Measurements from ENCODE around the gene JUP. TPM values are rescaled to one million over a fixed set of nuclear protein-coding genes. Genes with fewer than 3 reads are reported as not detected.

JUP gene
- total and polyA plus RNA-seq, 10 of the 15 experiments (the other 5 are each of a cell fraction or from before 2014, with no cell fraction given), result 1.5 to 36.3 (median 11.6) TPM

DNA sequence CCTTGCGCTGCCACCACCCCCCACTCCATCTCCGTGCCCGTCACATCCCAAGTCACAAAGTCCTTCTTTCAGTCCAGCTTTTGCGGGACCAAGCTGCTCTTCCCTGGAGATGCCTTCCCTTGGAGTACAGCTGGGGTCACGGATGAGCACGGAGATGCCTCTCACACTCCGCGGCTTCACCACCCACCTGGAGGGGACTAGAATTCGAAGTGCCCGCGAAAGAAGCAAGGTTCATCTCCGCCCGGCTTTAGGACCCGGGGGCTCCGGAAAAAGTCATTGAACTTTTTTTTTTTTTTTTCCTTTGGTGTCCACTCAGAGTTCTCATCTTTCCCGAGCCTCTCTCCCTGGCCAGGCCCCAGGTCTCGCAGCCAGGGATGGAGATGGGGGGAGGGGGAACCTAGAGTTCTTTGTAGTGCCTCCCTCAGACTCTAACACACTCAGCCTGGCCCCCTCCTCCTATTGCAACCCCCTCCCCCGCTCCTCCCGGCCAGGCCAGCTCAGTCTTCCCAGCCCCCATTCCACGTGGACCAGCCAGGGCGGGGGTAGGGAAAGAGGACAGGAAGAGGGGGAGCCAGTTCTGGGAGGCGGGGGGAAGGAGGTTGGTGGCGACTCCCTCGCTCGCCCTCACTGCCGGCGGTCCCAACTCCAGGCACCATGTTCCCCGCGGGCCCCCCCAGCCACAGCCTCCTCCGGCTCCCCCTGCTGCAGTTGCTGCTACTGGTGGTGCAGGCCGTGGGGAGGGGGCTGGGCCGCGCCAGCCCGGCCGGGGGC, 26.1 kb upstream of the JUP start, which contains the start of gene FKBP10:
Gene FKBP10 (plus strand): TSS at position 624 of the 771 bp plus-strand sequence. CDS start 31 bp downstream, at position 655.
- no peaks in the 10 kb centered on the region for H3K9me3 ChIP-seq (replicated peaks; ENCODE audit: control insufficient read depth, insufficient read depth, low read length)
- H3K4me2 ChIP-seq (ENCODE audit: control insufficient read depth, insufficient read depth), result peak within 1 kb of the TSS; percentile 95
- no peaks in the 10 kb centered on the region for H3K36me3 ChIP-seq (ENCODE audit: control insufficient read depth in 2 of 2, insufficient read depth in 2 of 2, low read length in 1 of 2)
- peak; percentile 37 for ATAC-seq
- TF ChIP-seq ZNF384 (IDR thresholded peaks at IDR 0.05; ENCODE audit: borderline replicate concordance, low read depth, low read length), result peak; percentile 96
- peak; percentile 83 for TF ChIP-seq RELB (IDR thresholded peaks at IDR 0.05; ENCODE audit: low read depth)
- 0 out of 2 replicates have a peak, but pooled peaks have one; percentile 16 for TF ChIP-seq YY1 (IDR thresholded peaks at IDR 0.05; ENCODE audit: low read depth, low read length)
- no peak for TF ChIP-seq RCOR1 (conservative IDR thresholded peaks at IDR 0.05; ENCODE audit: low read depth, low read length)
- TF ChIP-seq RUNX3 (IDR thresholded peaks at IDR 0.05; ENCODE audit: low read length), result peak; percentile 2; the same call in 1 of the 2 replicates
- H3K79me2 ChIP-seq (ENCODE audit: control insufficient read depth, insufficient read depth, low read length), result no peaks in the 10 kb centered on the region
- in situ Hi-C loops (cut with MboI), result no loop called here
- POLR2A ChIA-PET, result no interaction called here
- H4K20me1 ChIP-seq (ENCODE audit: control insufficient read depth, insufficient read depth), result no peaks in the 10 kb centered on the region; the same call in 1 of the 2 replicates
- RAD21 ChIA-PET (ENCODE audit: unreplicated experiment), result interaction anchor here (1.7 kb wide), 2 partner anchors 37 to 52 kb away, joined by 5 read pairs; no protein-coding TSS in a partner anchor
- peak within 1 kb of the TSS; percentile 64 for H3K9ac ChIP-seq (ENCODE audit: control insufficient read depth, insufficient read depth, low read length)
- intact Hi-C loops (cut with micrococcal nuclease; ENCODE audit: unreplicated experiment), result no loop called here
- H3K27ac ChIP-seq (ENCODE audit: control insufficient read depth, insufficient read depth), result no peak within 1 kb of the TSS
- peaks cover 0 to 7% of the 10 kb centered on the region in 2 experiments; a peak in 3 of 4 replicates for H3K27me3 ChIP-seq (replicated peaks in 1 of 2; ENCODE audit: control insufficient read depth in 2 of 2, insufficient read depth in 2 of 2, low read length in 1 of 2)
- peak within 1 kb of the TSS; percentile 91 for H2AFZ ChIP-seq (ENCODE audit: control insufficient read depth, low read depth, low read length)
- FAIRE-seq, result no peak
- SMC1A ChIA-PET (ENCODE audit: uncharacterized antibody, unreplicated experiment), result interaction anchor here (0.6 kb wide), 1 partner anchor 119 kb away, joined by 3 read pairs; no protein-coding TSS in a partner anchor
- H3K4me3 ChIP-seq, result peak within 1 kb of the TSS; percentile 37; the same call in 1 of the 2 replicates
- no TSS peak for BruUV-seq (replicated peaks)
- peaks cover 8% of the 10 kb centered on the region; the same call in 1 of the 2 replicates for H3K4me1 ChIP-seq (ENCODE audit: control insufficient read depth, insufficient read depth, low read length)
- no peak for DNase-seq (ENCODE audit: low read depth, low spot score)
- WGBS (ENCODE audit: insufficient coverage, insufficient replicate concordance, low lambda C conversion rate, missing lambda C conversion rate), result 3% methylated on average over 21 of the region's 35 CpGs
- CTCF ChIA-PET, result interaction anchor here (1.0 to 2.5 kb wide), 5 partner anchors 11 to 122 kb away, joined by 3 to 15 read pairs (median 4); partner anchors contain the start of gene ODAD4

All from GM12878 (cell line).